ENCODE data around the gene INKA2. TPM values are rescaled to one million over a fixed set of nuclear protein-coding genes. Genes with fewer than 3 reads are reported as not detected.
A peak's percentile ranks its signal among the peaks of the same experiment; 100 is the strongest.
"Not testable (repeated sequence)": the region's sequence is repeated elsewhere in the genome, so short reads cannot be mapped to it uniquely, and the experiment has no call there.

The INKA2 gene
- total RNA-seq, 1 experiment from 2014 or later = 3.7 TPM

- no peak for DNase-seq (ENCODE audit: low spot score)
Measured at GRCh38 chr1:111750856-111751255, 11.7 kb upstream of the INKA2 start.

GRCh38 chr1:111749628-111750027 lies 10.4 kb upstream of the INKA2 start:
- no peak for DNase-seq (ENCODE audit: low spot score)

GRCh38 chr1:111747947-111748346 lies 8.8 kb upstream of the INKA2 start:
- DNase-seq (ENCODE audit: low spot score) = no peak

GRCh38 chr1:111747282-111747734 lies 8.1 kb upstream of the INKA2 start:
- peak; percentile 85 for DNase-seq (ENCODE audit: low spot score)

- no peak for DNase-seq (ENCODE audit: low spot score)
Measured at GRCh38 chr1:111746614-111746999, 7.4 kb upstream of the INKA2 start.

DNA sequence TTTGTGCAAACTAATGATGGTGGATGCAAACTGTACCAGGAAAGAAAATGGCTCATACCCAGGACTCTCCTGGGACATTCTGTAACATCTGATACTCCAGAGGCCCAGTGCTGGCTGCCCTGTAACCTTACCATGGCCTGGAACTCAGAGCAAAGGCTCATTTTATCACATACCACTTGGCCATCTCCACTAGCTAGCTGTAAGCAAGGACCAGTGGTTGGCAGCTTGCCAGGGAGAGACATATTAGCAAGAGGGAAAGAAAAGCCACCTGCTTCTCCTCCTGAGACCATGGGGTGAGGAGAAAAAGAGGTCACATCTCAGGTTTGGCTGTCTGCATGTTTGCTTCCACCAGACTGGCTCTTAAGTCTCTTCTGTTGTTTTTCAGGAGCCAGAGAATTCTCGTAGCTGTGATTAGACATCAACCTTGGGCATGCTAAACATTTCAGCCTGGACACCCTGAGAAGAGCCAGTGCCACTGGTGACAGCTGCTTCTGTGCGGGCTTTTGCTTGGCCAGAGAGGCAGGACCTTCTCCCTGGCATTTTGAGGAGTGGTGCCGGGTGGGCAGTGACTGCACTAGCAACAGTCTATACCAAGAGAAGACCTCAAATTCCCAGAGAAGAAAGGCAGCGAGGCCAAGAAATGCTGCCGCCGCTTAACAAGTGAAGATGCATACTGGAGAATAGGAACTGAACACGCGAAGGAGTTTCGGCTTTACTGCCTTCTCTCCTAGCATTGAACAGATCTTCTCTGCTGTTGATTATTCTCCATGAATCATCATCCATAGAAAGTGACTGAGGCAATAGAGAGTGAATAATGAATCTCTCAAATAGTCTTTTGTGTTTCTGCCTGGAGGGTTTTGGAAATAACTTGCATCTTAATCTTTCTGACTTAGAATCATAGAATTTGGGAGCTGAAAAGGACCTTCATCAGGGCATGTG lies 6.7 kb upstream of the INKA2 start:
- DNase-seq (ENCODE audit: low spot score) = no peak

DNA sequence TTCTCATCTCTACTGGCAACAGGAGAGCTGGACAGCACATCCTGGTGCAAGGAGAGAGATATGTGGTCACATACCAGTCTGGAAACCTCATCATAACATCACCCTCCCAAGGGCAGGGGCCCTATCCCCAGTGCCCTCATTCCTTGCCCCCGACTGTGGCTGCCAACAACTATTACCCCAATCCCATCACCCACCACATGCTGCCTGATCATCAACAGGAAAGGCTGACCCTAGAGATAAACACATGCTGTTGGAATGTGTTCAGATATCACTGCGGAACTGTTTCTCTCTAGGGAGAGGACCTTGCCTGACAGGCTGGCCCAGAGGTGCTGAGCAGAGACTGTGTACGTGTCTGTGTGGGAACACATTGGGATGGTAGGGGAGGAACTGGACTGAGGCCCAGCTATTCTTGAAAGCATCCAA lies 4.5 kb upstream of the INKA2 start:
- DNase-seq (ENCODE audit: low spot score) = no peak

GRCh38 chr1:111742938-111743549 lies 3.8 kb upstream of the INKA2 start:
- DNase-seq (ENCODE audit: low spot score) = no peak

DNA sequence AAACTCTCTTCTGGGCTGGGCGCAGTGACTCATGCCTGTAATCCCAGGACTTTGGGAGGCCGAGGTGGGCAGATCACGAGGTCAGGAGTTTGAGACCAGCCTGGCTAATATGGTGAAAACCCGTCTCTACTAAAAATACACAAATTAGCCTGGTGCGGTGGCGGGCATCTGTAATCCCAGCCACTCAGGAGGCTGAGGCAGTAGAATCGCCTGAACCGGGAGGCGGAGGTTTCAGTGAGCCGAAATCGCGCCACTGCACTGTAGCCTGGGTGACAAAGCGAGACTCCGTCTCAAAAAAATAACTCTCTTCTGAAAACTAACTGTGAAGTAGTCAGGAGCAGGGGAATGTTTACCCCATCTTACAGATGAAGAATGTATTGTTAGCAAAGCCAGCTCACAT lies 3.1 kb upstream of the INKA2 start:
- not testable (repeated sequence) for DNase-seq (ENCODE audit: low spot score)

DNA sequence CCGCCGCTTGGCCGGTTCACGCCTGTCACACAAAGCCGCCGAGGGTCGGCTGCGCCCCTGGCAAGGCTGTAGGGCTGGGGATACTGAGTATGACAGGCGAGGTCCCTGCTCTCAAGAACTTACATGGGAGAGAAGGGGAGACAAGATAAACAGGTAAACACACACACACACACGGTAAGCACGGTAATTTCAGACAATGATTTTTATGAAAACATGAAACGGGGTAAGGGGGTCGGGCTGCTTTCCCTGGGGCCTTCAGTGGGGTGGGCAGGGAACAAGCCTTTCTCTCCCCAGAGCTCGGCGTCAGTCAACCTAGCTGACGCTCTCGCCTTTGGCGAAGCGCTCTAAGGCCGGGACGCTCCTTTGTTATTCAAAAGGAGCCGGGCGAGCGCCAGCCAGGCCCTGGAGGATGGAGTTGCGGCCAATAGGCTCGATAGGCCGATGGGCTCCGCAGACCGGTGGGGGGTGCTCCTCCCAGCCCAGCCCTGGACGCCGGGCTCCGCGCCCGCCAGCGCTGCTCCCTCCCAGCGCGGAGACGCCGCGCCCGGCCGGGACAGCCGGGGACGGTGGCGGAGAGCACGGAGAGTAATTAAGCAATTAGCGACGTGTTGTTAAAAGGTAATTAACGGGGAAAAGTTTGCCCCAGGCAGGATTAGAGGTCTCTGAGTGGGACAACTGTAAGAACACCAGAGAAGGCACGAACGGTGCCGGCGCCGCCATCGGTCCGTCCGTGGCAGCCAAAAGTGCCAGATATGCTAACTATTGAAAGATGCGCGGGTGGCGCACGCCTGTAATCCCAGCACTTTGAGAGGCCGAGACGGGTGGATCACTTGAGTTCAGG lies 950 bp upstream of the INKA2 start:
- no peak for DNase-seq (ENCODE audit: low spot score)

GRCh38 chr1:111738436-111739193 lies 580 bp downstream of the INKA2 start:
- DNase-seq (ENCODE audit: low spot score) = peak; percentile 49

GRCh38 chr1:111738133-111738435 lies 1.1 kb downstream of the INKA2 start:
- DNase-seq (ENCODE audit: low spot score) = no peak

GRCh38 chr1:111737216-111738132 lies 1.7 kb downstream of the INKA2 start:
- DNase-seq (ENCODE audit: low spot score) = no peak

DNA sequence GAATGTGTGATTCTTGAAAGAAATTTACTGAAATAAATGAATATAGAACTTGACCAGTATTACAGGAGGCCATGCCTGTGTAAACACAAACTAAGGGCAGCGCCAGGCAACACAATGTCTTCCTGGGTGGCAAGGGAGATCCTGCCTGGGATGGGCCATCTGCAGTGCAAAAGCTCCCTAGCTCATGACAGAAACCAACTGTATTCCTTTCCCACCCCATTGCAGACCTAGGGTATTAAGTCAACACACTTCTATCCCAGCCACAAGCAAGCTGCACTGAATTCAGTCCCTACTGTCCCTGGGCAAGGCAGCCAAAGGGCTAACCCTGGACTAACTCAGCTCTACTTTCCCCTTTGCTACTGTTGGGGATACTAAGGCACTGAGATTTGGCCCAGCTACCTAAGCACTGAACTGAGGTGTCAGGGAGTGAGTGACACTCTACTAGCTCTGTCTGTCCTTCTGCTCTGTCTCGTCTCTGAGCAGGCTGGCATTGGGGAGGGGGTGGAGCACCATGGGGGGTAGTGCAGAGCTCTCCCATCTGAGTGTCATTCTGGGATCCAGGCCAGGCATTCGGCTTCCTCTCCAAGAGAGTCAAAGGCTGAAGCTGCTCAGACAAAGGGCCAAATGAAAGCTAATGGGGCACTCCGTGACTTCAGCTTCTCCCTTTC lies 2.5 kb downstream of the INKA2 start:
- no peak for DNase-seq (ENCODE audit: low spot score)

DNA sequence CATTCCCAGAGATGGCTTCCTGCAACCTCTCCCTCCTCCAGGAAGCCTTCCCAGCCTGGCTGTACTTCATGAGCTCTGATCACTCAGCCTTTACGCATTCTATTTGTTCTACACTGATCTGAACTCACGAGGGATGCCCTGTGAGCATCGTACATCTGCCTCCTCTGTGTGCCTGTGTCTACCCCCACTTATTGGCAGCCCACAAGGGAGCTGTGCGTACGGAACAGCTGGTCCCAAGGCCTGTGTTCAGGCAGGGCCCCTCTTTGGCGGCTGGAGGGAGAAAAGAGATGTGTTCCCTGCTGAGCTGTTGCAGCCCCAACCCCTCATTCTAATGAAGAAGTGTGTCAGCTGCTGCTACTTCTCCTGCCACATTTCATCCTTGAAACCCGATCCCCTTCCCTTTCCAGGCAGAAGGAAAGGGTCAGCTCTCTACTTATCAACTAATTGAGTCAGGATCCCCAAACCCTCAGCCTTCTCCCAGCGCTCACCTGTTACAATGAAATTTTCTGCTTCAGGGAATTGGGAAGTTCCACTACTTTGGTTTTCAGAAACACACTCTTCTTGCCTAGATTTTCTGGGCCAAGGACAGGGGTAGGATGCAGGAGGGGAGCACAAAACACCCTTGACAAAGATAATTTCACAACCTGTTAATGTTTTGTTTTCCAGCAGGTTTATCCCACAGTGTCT lies 3.2 kb downstream of the INKA2 start:
- DNase-seq (ENCODE audit: low spot score) = no peak

DNA sequence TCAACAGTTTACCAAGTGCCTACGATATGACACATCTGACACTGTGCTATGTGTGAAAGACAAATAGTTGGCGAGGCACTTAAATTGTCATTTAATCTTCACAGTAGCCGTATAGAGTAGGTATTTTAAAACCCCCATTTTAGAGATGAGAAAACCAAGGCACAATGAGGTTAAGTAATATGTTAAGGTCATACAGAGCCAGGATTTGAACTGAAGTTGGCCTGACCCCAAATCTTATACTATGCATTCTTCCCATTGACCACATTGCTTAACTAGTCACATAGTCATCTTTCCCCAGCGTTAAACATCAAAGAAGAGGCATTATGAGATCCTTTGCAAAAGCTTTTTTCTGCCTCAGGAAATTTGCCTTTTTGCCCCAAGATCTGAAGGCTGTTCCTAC lies 3.9 kb downstream of the INKA2 start:
- DNase-seq (ENCODE audit: low spot score) = no peak

DNA sequence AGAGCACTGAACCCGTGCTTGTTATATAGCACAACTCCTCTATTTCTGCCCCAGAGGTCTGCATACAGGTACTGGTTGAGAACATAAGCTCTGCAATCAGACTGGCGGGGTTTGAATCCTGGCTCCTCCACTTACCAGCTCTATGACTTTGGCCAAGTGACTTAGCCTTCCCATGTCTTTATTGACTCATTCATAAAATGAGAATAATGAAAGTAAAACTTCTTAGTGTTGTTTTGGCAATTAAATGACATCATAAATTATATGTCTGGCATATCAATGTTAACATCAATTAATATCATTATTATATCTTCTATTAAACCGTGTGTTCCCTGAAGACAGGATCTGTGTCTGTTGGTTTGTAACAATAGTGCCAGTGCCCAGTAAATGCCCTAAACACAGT lies 4.3 kb downstream of the INKA2 start:
- no peak for DNase-seq (ENCODE audit: low spot score)

GRCh38 chr1:111734426-111734825 lies 4.8 kb downstream of the INKA2 start:
- DNase-seq (ENCODE audit: low spot score) = no peak

- no peak for DNase-seq (ENCODE audit: low spot score)
Measured at GRCh38 chr1:111733992-111734341, 5.2 kb downstream of the INKA2 start.
